Erythroblast (primary cell): Measurements from ENCODE around the gene FAM240B.

Experiments
- GATA1 ChIP-seq: IDR thresholded peaks from 2 replicates; pipeline ENCODE4 v1.6.1; 2011; ENCODE audit warnings: low read depth, mild to moderate bottlenecking, control low read depth, low read length, moderate library complexity
- POLR2A ChIP-seq: IDR thresholded peaks from 2 replicates; pipeline ENCODE4 v1.6.1; 2011; ENCODE audit warnings: mild to moderate bottlenecking, low read length

- TF ChIP-seq GATA1, result no peak
- no peak for TF ChIP-seq POLR2A
These were observed 60.4 kb downstream of the FAM240B start for GRCh38 chr9:38659538-38659937.
